ENCODE measurements around the gene TRIM63.
A peak's percentile ranks its signal among the peaks of the same experiment; 100 is the strongest.

Gene TRIM63

GRCh38 chr1:26053718-26054560 lies 13.5 kb downstream of the TRIM63 start:
- DNase-seq: no peak

DNA sequence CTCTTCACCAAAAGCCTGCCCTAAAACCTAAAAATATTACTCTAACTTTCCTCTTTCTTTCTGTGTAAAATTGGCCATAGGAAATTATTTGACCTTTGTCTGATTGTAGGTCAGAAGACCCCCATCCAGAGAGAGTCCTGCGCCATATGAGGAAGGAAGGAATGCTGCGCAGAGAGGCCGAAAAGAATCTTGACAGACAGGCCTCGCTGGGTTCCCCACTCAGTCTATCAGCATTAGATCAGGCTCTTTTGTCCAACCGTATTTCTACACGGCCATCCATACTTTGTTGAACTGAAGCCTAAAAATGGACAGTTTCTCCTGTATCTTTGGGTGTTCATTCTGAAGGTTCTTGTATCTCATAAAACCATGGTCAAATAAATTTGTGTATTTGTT lies 17.2 kb downstream of the TRIM63 start:
- no peak for DNase-seq

GRCh38 chr1:26049531-26050247 lies 17.7 kb downstream of the TRIM63 start:
- no peak for DNase-seq

GRCh38 chr1:26047278-26047874 lies 20.1 kb downstream of the TRIM63 start:
- no peak for DNase-seq

DNA sequence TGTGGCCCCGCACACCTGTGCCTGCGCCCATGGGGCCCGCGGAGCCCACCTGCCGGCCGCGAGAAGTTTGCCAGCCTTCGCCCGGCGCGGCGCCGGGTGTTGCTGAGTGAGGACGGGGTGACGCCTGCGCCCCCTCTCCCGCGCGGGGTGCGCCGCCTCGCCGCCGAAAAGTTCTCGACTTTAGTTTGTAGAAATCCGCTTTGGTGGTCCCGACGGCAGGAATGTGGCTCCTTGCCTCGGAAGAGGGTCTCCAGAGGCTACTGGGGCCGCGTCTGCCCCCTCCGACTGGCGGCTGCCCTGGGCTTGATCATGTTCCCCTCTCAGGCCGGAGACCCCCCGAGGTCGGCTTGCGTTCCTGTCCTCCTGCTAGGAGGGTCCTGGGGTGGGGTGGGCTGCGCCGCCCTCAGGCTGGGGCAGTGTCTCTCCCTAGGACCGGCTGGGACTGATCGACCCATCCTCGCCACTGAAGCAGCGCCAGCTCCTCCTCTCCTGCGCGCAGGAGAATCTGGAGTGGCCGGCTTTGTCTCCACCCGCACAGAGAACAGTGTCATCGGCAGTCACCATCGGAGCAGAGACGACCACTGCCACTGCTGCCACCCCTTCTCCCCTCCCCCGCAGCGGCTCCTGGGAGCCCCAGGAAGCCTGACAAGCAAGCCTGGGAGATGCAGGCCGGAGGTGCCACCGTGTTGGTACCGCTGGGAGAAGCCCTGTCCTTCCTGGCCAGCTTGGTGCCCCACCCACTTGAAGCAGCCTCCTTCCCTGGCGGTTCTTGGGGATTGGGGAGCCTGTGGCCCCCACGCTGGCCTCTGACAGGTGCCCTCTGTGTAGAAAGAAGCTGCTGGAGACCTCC lies 21.0 kb downstream of the TRIM63 start:
- DNase-seq: no peak

- no peak for DNase-seq
These were observed 21.6 kb downstream of the TRIM63 start, which contains the start of gene SLC30A2 for GRCh38 chr1:26045722-26046245. TSS of gene SLC30A2 (minus strand) at chr1:26046118. CDS start at chr1:26045896, 222 bp downstream.

DNA sequence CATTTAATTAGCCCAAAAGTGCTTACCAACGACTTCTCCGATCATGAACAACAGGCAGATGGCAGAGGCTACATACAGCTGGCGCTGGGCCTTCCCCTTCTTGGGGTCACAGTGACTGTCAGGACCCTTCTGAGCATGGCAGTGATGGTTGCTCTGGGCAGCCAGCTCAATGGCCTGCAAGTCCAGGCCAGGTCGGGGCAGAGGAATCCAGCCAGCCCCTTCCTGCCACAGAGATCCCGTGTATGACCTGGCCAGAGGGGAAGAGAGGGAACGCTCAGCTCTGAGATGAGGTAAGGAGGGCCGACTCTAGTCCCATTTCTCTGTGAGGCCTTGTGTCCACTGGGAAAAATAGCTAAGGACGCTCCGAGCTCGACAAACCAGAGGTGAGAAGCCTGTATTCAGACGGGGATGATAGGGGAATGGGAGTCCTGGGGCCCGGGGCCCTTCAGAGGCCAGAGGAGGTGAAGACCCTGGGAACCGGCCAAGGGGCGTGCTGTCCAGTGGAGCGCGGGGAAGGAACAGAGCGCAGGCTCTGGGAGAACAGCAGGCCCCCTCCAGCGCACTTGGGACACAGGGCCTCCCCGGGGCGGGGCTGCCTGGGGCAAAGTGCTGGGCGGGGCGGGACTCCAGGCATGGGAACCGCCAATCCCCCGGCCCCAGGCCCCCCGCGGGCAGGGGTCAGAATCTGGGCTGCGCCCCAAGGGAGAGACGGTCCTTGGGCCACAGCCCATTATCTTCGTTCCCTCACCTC lies 22.3 kb downstream of the TRIM63 start:
- no peak for DNase-seq

- DNase-seq: no peak
These were observed 23.0 kb downstream of the TRIM63 start for GRCh38 chr1:26044414-26044813.

DNA sequence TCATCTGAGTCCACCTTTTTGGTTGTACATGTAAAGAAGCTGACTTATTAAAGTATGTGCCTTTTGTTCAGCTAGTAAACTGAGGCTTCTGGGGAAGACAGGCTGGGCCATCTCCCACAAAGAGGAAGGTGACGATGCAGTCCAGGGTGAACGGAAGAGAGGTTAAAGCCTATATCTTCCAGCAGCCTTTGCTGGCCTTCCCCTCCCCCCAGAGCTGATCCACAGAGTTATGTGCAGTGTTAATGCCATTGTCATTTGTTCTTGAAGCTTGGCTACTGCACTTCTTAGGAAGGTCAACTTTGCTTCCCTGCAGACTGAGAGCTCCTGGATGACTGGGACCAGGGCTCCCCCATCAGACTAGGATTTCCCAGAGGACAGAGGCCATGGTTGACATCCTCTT lies 23.7 kb downstream of the TRIM63 start:
- no peak for DNase-seq

GRCh38 chr1:26041978-26042377 lies 25.5 kb downstream of the TRIM63 start:
- DNase-seq: no peak

DNA sequence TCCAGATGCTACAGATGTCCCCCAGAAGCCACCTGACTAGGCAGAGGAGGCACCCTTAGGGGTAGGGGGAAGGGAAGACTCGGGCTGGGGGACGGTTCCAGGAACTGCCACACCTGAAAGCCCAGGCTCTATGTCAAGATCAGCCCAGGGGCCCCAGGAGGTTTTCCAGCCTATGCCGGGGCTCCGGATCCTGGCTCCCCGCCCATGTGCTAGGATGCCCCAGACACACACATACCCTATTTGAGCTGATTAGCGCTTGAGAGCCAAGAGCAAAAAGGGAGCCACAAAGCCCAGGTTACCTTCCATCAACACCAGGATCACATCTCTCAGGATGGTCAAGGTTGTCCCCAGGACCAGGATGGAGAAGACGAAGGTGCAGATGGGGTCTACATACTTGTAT lies 26.0 kb downstream of the TRIM63 start:
- no peak for DNase-seq

DNA sequence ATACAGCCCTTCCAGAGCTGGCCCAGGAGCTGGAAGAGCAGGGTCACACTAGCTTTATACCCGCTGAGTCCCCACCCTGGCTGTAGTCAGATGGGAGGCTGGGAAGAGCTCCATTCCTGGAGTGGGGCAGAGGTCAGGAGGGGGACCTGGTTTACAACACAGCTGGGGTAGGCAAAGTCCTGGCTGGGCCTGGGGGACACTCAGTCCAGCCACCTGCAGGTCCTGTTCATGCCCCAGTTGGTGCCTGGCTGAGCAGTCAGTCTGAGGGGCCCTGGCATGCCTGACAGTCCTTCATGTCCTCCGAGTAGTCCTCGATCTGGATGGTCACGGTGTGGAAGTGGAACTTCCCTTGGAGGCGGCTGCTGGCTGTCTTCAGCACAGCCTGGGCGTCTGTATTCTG lies 28.5 kb downstream of the TRIM63 start:
- DNase-seq: no peak

DNA sequence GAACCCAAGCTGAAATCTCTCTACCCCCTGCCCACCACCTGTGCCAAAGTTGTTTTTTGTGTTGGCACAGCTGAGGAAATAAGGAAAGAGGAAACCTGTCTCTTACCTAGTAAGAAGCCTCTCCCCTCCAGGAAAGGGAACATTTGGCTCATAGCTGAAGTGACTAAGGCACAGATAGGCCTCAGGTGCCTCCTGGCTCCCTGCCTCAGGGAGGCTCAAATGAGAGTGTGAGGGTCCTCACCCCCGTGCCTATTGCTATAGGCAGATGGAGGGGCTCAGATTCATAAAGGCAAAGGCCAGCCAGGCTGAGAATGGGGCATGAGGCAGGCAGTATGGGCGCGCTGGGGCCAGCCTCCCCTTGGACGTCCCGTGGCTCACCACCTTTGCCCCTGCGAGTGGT lies 29.0 kb downstream of the TRIM63 start:
- DNase-seq: no peak

- DNase-seq: no peak
These were observed 29.5 kb downstream of the TRIM63 start for GRCh38 chr1:26037904-26038303.

DNA sequence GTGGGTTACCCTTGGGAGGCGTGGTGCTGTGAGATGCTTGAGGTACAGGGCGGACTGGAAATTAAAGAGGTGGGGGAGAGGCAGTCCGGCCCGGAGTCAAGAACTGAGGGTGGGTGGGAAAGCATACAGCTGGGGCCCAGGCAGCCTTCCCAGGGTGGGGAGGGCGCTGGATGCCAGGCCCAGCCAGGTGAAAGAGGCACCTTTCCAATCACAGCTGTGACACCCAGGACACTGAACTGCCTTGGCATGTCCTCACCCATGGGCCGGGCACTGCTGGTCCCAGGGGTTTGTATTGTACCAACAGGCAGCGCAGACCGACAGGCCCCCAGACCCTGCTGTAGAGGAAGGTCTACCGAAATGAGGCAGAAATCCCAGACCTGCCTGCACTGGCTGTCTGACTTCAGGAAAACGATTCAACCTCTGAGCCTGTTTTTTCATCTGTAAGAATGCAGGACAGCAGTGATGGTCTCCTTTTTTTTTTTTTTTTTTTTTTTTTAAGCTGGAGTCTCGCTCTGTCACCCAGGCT lies 30.6 kb downstream of the TRIM63 start:
- no peak for DNase-seq

DNA sequence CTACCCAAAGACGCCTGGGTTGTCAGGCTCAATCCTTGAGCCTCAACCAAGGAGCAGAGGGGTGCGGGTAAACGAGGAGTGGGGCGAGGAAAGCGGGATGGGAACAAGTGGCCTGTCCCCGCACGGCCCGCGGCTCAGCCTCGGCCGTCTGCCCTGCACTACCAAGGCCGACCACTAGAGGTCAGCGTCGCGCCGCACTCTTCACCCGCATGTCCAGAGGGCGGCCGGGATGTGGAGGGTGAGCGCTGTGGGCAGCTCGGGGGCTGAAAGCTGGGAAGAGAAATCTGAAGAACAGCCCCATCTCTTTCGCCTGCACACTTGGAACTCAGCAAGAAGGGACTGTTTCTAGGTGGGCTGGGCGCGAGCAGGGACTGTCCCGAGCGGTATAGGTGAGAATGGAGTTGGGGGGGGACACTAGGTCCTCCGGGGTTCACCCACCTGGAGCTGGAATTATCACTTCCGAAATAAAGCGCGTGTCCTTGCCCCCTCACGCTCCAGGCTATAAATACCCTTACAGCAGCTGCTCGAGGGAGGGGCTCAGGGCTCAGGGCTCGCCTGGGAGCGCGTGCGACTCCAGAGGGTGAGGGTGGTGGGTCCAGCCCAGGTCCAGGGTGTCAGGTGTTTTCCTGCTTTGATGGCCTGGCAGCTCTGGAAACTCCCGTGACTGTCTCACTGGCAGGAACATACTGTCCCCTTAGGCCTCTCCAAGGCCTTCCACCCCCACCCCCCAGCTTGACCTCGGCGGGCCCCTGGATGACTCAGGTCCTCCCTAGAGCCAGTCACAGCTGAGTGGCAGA lies 31.3 kb downstream of the TRIM63 start:
- peak; percentile 77 for DNase-seq

GRCh38 chr1:26035203-26035958 lies 32.0 kb downstream of the TRIM63 start:
- peak; percentile 81 for DNase-seq

- no peak for DNase-seq
These were observed 32.8 kb downstream of the TRIM63 start for GRCh38 chr1:26034504-26035202.

- DNase-seq: no peak
These were observed 34.6 kb downstream of the TRIM63 start for GRCh38 chr1:26032656-26033357.
